ENCODE measurements around the gene FYB2. TPM values are rescaled to one million over a fixed set of nuclear protein-coding genes. Genes with fewer than 3 reads are reported as not detected.

FYB2 gene
- total RNA-seq, 2 donors from 2014 or later = 0.39 to 0.70 TPM

- H3K27ac ChIP-seq = no peak overlapping the region
- no peak for DNase-seq (ENCODE audit: low spot score)
- H3K9me3 ChIP-seq = no peaks in the 10 kb centered on the region
- TF ChIP-seq, protein P1, sequence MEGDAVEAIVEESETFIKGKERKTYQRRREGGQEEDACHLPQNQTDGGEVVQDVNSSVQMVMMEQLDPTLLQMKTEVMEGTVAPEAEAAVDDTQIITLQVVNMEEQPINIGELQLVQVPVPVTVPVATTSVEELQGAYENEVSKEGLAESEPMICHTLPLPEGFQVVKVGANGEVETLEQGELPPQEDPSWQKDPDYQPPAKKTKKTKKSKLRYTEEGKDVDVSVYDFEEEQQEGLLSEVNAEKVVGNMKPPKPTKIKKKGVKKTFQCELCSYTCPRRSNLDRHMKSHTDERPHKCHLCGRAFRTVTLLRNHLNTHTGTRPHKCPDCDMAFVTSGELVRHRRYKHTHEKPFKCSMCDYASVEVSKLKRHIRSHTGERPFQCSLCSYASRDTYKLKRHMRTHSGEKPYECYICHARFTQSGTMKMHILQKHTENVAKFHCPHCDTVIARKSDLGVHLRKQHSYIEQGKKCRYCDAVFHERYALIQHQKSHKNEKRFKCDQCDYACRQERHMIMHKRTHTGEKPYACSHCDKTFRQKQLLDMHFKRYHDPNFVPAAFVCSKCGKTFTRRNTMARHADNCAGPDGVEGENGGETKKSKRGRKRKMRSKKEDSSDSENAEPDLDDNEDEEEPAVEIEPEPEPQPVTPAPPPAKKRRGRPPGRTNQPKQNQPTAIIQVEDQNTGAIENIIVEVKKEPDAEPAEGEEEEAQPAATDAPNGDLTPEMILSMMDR (IDR thresholded peaks at IDR 0.05) = no peak
- no peak overlapping the region for H3K4me3 ChIP-seq
- H3K27me3 ChIP-seq = no peaks in the 10 kb centered on the region
- H3K4me1 ChIP-seq = no peaks in the 10 kb centered on the region
- H3K36me3 ChIP-seq = no peaks in the 10 kb centered on the region
These were observed 64.3 kb downstream of the FYB2 start for GRCh38 chr1:56754708-56755479.

DNA sequence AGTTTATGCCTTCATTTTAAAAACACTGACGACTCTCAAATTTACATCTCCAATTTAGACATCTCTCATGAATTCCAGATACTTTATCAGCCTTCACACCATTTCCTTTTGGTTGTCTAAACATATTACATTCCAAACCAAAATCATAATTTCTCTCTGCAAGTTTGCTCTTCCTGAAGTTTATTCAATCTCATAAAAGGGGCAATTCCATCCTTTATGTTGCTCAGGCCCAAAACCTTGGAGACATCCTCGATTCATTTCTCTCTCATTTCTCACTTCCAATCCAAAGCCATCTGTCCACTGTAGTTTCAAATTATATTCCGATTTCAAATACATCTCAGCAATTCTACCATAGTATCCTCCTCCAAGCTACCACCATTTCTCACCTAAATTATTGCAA, 74.0 kb downstream of the FYB2 start:
- H3K36me3 ChIP-seq = no peaks in the 10 kb centered on the region

GRCh38 chr1:56728964-56729363, 90.2 kb downstream of the FYB2 start:
- H3K27ac ChIP-seq = no peak overlapping the region
- H3K36me3 ChIP-seq = no peaks in the 10 kb centered on the region
- no peaks in the 10 kb centered on the region for H3K27me3 ChIP-seq
- H3K4me3 ChIP-seq = no peak overlapping the region
- DNase-seq (ENCODE audit: low spot score) = no peak
- no peaks in the 10 kb centered on the region for H3K4me1 ChIP-seq
- no peaks in the 10 kb centered on the region for H3K9me3 ChIP-seq
- TF ChIP-seq, protein P1 (IDR thresholded peaks at IDR 0.05) = no peak

More for the DNA sequence above, 74.0 kb downstream of the FYB2 start:
- Histone ChIP-seq H3K4me3 (no peak overlapping the region), H3K27me3 (no peaks in the 10 kb centered on the region), H3K9me3 (no peaks in the 10 kb centered on the region), H3K27ac (no peak overlapping the region), H3K4me1 (no peaks in the 10 kb centered on the region)
- DNase-seq (ENCODE audit: low spot score) = no peak
- TF ChIP-seq, protein P1 (IDR thresholded peaks at IDR 0.05) = no peak

DNA sequence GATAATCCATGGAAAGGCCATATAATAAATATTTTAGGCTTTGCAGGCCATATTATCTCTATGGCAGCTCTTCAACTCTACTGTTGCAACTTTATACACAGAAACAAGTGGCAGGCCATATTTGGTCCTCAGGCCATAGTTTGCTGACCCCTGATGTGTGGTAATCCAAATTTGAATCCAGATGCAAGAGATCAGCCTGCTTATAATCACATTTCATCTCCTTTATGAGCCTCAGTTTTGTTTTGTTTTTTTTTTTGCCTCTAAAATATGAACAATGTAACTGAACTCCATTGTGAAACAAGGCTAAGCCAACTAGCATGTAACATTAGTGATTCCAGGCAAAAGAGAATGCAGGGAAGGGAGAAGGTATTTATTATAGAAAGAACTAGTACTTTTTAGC, 92.5 kb downstream of the FYB2 start:
- Histone ChIP-seq H3K27me3 (no peaks in the 10 kb centered on the region), H3K4me1 (no peaks in the 10 kb centered on the region), H3K4me3 (no peak overlapping the region), H3K9me3 (no peaks in the 10 kb centered on the region), H3K27ac (no peak overlapping the region), H3K36me3 (no peaks in the 10 kb centered on the region)
- DNase-seq (ENCODE audit: low spot score) = no peak
- TF ChIP-seq, protein P1 (IDR thresholded peaks at IDR 0.05) = no peak

GRCh38 chr1:56719171-56719570, 100.0 kb downstream of the FYB2 start:
- TF ChIP-seq, protein P1 (IDR thresholded peaks at IDR 0.05) = no peak
- no peaks in the 10 kb centered on the region for H3K27me3 ChIP-seq
- no peak overlapping the region for H3K27ac ChIP-seq
- no peaks in the 10 kb centered on the region for H3K4me1 ChIP-seq
- no peak for DNase-seq (ENCODE audit: low spot score)
- H3K4me3 ChIP-seq = no peak overlapping the region
- no peaks in the 10 kb centered on the region for H3K36me3 ChIP-seq
- H3K9me3 ChIP-seq = no peaks in the 10 kb centered on the region

GRCh38 chr1:56715156-56715555, 104.0 kb downstream of the FYB2 start:
- H3K27me3 ChIP-seq = no peaks in the 10 kb centered on the region
- no peak overlapping the region for H3K4me3 ChIP-seq
- no peaks in the 10 kb centered on the region for H3K36me3 ChIP-seq
- no peak overlapping the region for H3K27ac ChIP-seq
- TF ChIP-seq, protein P1 (IDR thresholded peaks at IDR 0.05) = no peak
- no peaks in the 10 kb centered on the region for H3K9me3 ChIP-seq
- no peak for DNase-seq (ENCODE audit: low spot score)
- no peaks in the 10 kb centered on the region for H3K4me1 ChIP-seq
